C1 segment of cervical spinal cord (tissue), 14 donors: ENCODE results near the gene PPHLN1.
A peak's percentile ranks its signal among the peaks of the same experiment; 100 is the strongest.

Experiments used
- DNase-seq, 14 donors: peaks; one replicate each; lab custom pipeline; 2025; lab: John Stamatoyannopoulos, UW

PPHLN1 gene

DNA sequence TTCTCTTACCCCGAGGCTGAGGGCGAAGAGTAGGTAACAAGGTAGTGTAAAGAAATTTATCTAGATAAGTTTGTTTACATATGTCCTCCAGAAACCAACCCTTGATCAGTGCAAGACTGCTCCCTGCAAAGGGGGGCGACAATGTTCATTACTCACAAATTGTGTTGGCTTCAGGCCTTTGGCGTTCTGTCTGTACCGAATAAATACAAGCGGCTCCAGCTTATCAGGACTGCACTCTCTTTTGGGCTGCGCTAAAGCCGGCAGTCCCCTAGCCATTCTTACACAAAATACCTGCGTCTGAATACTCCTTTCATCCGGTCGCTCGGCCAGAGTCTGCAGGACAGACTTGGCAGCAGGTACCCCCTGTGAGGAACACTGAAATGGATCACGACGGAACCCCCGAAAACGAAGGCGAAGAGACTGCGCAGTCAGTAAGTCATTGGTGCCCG is 116.4 kb downstream of the PPHLN1 start:
- DNase-seq = no peak

DNA sequence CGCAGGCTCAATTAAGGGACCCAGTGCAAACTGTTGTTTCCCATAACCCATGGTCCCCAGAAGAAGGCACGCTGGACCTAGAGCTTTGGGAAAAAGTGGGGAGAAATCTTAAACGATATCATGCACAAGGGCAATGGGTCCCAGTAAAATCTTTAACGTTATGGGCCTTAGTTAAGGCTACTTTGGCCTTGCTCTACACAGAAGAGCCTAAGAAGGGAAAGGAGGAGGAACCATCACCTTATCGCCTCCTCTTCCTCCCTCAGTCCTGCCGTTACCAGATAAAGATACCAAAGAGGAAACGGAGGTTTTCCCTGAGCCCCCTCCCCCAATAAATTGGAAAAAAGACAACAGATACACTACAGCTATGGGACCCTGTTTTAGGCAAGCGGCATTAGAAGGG is 116.9 kb downstream of the PPHLN1 start:
- no peak for DNase-seq

DNA sequence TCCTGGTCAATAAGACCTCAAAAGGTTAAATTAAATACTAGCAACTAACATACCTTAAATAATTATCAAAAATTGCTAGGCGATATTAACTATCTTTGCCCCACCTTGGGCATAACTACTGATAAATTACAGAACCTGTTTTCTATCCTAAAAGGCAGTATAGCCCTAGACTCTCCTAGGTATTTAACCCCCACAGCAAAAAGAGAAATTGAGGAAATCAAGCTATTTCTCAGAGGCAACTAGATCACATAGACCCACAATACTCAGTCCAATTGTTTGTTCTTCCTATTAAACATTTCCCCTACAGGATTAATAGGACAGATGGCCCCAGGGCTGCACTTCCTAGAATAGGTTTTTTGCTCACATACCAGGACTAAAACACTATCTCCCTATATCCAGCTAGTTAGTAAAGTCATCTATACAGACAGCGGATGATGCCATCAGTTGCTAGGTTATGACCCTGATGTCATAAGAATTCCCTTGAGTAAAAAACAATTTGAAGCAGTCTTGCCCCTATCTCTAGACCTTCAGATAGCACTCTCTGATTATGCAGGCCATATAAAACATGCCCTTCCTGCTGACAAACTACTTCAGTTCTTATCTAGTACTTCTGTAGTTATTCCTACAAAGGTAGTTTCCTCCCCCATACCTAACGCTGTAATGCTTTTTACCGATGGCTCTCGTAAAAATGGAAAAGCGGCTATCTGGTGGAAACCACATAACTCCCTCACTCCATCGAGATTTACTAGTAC is 118.4 kb downstream of the PPHLN1 start:
- no peak for DNase-seq

DNA sequence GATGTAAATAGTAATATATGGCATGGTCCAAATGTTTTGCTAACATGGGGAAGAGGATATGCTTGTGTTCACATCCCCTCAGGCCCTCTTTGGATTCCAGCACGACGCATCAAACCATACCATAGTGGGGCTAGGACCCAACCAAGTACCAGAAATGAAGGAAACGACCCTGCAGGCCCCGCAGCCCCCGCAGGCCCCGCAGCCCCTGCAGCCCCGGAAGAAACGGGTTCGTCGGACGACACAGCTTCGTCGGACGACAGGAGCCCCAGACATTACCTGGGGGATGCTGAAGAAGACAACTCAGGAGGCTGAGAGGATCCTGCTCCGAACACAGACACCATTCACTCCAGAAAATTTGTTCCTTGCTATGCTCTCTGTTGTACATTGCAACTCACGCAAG is 119.9 kb downstream of the PPHLN1 start:
- DNase-seq = no peak

DNA sequence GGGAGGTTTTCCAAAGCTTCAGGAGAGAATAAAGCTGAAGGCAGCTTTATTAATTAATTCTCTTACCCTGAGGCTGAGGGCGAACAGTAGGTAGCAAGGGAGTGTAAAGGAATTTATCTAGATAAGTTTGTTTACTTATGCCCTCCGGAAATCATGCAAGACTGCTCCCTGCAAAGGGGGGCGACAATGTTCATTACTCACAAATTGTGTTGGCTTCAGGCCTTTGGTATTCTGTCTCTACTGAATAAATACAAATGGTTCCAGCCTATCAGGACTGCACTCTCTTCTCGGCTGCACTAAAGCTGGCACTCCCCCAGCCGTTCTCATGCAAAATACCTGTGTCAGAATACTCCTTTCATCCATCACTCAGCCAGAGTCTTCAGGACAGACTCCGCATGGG is 120.8 kb downstream of the PPHLN1 start:
- no peak for DNase-seq

DNA sequence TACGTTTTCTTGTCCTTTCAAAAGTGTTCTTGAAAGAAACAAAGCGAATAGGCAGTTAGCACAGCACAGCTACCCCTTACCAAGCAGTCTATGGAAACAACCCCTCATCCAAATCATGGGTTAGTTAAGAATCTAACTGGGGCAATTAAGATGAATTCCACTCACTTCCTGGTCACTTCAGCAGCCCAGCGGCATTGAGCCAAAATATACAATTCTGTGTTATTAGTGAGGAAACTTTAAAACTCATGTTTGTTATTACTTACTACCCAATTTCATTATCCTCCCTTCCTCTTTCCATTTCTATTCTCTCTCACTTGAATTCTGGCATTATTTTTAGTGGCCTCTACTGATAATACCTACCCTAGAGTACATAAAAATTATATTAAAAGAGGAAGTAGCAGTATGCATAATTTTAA is 121.4 kb downstream of the PPHLN1 start:
- DNase-seq = no peak

DNA sequence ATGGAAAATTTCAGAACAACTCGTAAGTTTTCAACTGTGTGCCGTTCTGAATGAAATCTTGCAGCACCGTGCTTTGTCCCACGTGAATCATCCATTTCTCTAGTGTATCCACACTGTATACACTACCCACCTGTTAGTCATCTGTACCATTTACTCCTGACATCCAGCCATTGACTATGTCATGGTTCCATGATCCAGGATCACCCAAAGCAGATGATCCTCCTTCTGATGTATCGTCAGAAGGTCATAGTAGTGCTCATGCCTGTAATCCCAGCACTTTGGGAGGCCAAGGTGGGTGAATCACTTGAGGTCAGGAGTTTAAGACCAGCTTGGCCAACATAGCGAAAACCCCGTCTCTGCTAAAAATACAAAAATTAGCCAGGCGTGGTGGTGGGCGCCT is 122.9 kb downstream of the PPHLN1 start:
- DNase-seq = no peak

DNA sequence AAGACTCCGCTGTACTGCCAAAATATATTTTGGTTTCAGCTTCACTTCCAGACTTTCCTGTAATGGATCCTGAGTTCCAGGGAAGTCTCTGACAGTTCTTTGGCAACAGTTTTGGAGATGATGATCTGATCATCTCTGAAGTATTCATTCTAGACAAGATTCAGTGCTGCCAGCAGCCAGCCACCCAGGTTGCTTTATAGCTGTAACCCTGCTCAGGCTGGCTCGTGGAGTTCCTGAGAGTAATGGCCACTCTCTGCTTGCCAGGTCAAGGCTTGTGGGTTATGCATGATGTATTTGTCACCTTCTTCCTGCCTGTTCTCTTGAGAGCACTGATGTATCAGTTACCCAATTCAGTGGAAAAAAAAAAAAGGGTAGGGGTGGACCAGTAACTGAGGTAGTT is 124.3 kb downstream of the PPHLN1 start:
- DNase-seq = no peak

DNA sequence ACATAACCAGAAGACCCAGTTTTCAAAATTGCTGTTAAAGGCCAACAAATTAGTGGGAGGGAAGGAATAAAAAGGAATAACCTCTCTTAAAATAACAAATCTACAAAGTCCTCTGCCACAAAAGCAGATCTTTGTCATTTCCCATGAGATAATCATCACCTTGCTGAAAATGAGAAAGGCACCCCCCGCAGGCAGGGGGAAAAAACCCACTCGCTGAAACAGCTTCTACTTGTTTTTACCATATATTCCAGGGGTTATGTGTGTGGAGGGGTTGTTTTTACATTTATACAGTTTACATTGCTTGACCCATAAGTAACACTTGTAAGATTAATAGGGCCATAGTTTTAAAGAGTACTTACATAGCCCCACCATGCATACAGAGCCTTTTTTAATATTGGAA is 132.6 kb downstream of the PPHLN1 start:
- DNase-seq = no peak

DNA sequence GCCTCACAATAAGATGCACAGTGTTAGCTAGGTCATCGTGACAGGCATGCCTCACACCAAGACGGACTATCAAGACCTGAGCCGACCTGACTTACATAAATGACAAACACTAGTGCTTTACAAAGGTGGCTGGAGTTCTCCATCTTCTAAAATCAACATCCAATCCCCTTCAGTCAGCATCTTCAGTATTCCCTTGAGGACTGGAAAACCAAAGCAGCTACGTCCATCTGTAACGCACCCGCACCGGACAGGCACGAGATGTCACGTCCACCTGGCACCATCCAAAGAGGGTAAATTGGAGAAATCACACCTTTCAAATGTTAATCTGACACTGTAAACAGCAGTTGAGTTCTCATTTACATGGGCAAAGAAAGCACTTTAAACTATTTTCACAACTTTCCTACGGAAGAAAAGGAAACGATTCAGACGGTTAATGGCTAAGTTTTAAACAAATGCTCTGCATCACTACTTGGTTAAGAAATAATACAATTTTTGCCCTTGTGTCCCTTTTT is 133.4 kb downstream of the PPHLN1 start:
- DNase-seq = no peak

DNA sequence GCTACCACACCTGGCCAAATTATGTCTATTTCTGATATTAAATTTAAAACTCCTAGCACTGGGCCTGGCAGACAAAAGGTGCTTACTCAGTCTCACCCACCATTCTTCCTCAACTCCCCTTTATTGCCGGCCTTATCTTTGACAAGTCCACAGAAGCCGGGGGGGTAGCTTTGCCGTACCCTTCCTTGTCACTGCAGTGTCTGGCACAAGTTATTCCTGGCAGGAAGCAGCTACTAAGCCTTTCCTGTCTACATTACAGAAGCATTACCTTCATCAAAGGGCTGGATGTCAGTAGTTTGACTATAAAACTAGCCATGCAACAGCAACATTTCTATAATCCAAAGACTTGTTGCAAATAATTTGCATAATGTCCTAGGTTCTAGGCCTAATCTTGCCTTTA is 136.5 kb downstream of the PPHLN1 start:
- no peak for DNase-seq

DNA sequence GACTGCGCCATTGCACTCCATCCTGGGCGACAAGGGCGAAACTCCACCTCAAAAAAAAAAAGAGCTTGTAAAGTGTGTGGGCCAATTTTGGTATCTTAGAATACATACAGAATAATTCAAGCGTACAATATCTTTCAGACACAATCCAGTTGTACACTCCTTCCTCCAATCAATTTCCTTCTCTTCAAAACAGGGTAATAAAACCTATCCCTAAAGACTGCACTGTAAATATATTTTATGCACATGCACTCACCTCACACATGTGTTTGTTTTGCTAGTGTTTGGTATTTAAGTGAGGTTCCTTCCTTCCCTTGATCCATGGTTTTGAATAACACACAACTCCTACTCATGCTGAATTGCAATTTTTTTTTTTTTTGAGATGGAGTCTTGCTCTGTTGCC is 137.7 kb downstream of the PPHLN1 start:
- no peak for DNase-seq

DNA sequence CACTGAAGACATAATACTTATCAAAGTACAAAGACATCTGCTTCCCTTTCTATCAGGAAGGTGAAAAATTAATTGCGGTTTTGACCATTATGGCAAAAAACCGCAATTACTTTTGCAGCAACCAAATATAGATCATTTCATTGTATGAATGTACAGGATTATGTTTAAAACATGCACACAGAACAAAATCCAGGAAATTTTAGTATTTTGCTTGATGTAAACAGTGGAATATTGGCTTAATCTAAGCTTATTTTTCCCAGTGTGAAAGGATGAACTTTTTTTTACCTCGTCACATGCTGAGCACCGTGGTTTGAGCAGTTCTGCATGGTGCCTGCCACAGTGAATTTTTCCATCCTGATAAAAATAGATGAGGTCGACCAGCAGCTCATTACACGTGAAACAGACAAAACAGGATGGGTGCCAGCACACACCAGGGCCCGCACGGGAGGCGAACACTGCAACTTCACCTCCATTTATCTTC is 142.4 kb downstream of the PPHLN1 start:
- DNase-seq = no peak

DNA sequence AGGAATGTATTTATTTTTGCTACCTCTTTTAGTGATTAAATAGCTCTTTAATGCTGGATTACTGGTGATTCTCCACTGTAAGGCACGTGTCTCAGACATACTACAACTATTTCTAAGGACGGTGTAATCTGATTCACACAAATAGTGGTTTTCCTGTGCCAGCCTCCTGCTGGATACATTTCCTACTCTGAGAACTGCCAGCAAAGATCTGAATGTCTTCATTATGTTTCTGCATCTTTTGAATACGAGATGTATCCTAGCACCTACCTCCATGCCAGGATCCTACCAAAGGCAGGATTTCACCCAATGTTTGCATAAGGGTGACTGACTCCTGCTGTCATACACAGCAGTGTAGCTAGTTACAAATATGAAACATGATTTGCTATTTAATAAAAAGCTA is 143.0 kb downstream of the PPHLN1 start:
- DNase-seq = peak in 2 of 14 donors; percentile 3 to 4

DNA sequence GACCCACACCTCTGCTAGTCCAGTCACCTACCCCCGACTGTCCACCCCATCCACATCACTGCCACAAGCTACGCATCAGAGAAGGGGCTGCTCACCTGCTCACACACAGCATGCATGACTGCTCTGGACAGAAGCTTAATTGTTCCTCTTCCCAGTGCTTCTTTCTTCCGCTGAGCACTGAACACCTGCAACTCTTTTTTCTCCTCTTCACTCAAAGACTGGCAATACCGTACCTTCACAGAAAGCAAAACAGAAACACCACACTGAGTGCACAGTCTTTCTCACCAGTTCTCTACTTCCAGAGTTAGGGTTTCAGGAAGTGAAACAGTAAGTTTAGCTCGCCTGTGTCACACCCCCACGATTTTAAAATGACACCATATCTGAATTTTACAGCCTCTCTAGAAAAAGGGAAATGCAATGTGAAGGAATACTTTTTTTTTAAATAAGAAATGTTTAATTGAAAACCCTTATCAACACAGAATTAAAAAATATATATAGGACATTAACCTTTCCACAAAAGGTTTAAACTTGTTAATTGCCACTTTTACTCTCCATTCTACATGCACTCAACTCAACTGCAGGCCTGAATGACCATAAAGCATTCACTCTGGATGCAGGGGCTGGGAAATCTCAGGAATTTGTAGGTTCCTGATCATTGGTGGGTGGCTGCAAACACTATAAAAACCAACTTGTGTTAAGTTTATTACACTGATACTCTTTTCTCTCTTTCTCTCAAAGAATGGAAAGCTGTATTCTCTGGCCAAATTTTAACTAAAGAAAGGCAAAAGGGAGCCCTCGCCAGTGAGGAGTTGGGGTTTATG is 143.6 kb downstream of the PPHLN1 start:
- DNase-seq = peak in 1 of 14 donors; percentile 6

DNA sequence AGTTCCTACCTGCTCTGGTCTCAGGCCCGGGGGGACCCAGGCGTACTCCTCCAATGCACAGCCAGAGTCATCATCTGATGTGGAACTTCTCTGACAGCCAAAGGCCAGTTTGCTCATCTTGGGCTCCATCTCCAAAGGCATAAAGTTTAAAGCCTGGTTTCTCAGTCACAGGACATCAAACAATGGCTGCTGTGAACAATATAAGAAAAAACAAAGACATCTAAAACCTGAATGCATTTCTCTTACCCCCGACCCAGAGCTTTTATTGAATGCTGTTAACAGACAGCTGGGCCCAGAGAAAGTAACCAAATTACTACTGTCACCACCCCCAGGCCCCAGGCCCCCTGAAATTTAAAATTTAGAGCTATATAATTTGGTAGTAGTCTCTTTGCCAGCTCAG is 146.4 kb downstream of the PPHLN1 start:
- DNase-seq = no peak

DNA sequence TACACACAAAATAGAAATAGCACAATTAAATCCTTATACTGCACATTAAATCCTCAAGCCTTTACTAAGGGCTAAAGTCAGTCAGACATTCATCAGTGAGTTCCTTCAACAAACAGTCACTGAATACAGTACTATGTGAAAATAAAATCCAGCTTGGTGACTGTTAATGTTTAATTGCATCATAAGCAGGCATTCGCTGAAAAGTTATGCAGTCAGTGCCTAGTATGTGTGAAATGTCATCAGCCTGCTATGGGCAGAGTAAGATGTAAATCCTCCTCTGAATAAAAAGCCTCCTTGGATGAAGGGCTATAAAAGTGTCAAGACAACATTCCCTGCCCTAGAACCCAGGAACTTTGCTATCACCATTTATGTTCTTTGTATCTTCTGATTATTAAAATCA is 147.2 kb downstream of the PPHLN1 start:
- DNase-seq = no peak

DNA sequence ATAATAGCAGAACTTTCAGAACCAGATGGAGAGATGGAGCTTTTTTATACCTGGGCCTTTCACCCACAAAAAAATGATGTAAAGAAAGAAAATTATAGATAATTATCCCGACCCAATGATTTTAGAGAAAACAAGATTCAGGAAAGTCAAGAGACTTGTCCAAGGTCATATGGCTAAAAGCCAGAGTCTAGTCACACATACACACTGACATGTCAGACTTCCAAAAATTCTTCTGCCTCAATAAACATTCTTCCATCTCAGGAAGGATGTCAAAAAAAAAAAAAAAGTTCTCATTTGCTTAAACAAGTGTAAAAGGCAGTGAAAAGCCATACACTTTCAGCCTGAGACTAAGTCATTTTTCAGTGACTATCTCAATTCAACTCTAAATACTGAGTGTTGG is 147.6 kb downstream of the PPHLN1 start:
- DNase-seq = no peak

DNA sequence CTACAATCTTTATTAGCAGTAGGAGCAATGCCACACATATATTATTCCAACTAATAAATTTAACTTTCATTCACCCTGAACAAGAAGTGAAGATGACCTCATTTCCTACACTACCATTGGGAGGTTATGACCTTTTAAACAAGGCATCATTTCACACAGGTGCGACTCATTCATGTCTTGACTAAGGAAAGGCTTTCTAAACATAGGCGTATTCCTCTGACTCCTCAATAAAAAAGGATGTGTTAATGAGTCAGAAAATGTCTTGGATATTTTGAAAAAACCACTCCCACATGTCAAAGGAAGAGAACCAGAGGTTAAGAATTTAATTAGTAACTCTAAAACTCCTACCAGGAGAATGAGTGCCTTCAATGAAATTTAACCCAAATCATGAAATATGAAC is 148.4 kb downstream of the PPHLN1 start:
- no peak for DNase-seq

DNA sequence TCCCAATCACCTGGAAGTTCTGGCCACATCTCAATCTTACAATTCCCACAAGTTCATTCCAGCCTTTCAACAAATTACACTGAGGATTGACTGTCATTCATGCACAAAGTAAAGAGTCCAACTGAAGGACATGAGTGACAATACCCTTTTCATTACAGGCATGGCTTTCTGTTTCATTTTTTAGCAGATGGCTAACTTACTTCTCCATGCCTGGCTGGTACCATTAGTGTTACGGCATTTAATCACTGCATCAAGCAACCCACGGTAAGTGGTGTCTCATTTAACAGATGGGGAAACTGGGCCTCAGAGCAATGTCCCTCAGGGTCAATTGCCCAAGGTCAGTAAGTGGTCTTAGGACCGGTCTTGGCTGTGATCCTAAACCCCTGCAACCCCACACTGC is 149.1 kb downstream of the PPHLN1 start:
- no peak for DNase-seq

DNA sequence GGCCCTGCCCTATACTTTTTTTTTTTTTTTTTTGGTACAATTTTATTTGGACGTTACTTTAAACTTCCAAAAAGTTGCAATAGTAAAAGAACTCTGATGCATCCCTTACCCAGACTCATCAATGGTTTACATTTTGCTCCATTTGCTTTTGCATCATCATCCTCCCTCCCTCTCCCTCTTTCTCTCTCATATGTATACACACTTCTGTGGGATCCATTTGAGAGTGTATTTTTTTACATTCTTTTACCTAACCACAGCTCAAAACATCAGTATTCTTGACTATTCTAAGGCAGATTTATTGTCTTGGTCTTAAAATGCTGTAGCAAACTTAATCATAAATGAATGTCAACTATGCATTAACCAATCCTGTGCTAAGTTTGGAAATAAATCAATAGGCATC is 152.0 kb downstream of the PPHLN1 start:
- no peak for DNase-seq

DNA sequence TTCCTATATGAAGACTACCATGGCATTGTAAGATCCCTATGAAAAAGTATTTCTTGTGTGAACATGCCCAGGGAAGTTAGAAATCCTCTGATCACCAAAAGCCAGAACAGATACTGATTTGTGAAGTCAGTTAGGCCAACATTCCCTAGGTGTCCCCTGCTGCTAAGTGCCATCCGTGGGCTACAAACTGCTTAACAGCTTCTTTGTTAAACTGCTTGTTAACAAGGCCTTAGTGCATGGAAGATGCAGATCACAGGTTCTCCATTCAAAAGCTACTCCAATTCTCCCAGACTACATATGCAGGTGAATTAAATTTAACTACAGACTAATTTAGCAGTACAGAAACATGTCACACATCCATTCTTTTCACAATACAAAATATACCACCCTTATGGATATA is 155.4 kb downstream of the PPHLN1 start:
- no peak for DNase-seq
